NCI-H226 (cell line): ENCODE measurements around the gene EEF1A1.
"Not testable (repeated sequence)": the region's sequence is repeated elsewhere in the genome, so short reads cannot be mapped to it uniquely, and the experiment has no call there.

Experiments used
- DNase-seq: peaks from one replicate; pipeline ENCODE4 v3.0.0-alpha.2; 2015

Gene EEF1A1

GRCh38 chr6:73520688-73521350 is at the start of gene EEF1A1:
Gene EEF1A1, minus strand, starts transcription at chr6:73521032. Its CDS starts 1,006 bp downstream, at chr6:73520026.
- peak; percentile 99 for DNase-seq

- no peak for DNase-seq
These were observed 48.3 kb upstream of the EEF1A1 start for GRCh38 chr6:73569121-73569520.

GRCh38 chr6:73566954-73567591 is 46.2 kb upstream of the EEF1A1 start:
- no peak for DNase-seq

GRCh38 chr6:73566486-73566871 is 45.6 kb upstream of the EEF1A1 start:
- not testable (repeated sequence) for DNase-seq

GRCh38 chr6:73565767-73566485 is 45.1 kb upstream of the EEF1A1 start:
- DNase-seq = no peak

GRCh38 chr6:73564578-73565345 is 43.9 kb upstream of the EEF1A1 start:
- no peak for DNase-seq

- DNase-seq = no peak
These were observed 41.7 kb upstream of the EEF1A1 start for GRCh38 chr6:73562558-73562957.

GRCh38 chr6:73560853-73561407 is 40.1 kb upstream of the EEF1A1 start:
- DNase-seq = no peak

- DNase-seq = no peak
These were observed 39.4 kb upstream of the EEF1A1 start for GRCh38 chr6:73560182-73560732.

- not testable (repeated sequence) for DNase-seq
These were observed 38.6 kb upstream of the EEF1A1 start for GRCh38 chr6:73559399-73559794.

- no peak for DNase-seq
These were observed 38.0 kb upstream of the EEF1A1 start for GRCh38 chr6:73558624-73559398.

GRCh38 chr6:73556836-73557235 is 36.0 kb upstream of the EEF1A1 start:
- no peak for DNase-seq

- not testable (repeated sequence) for DNase-seq
These were observed 34.6 kb upstream of the EEF1A1 start for GRCh38 chr6:73555380-73555949.

- DNase-seq = not testable (repeated sequence)
These were observed 30.3 kb upstream of the EEF1A1 start for GRCh38 chr6:73551115-73551514.

GRCh38 chr6:73548458-73549446 is 27.9 kb upstream of the EEF1A1 start:
- DNase-seq = no peak

- DNase-seq = no peak
These were observed 26.2 kb upstream of the EEF1A1 start for GRCh38 chr6:73547036-73547435.

GRCh38 chr6:73542891-73543290 is 22.1 kb upstream of the EEF1A1 start:
- no peak for DNase-seq

GRCh38 chr6:73542481-73542880 is 21.6 kb upstream of the EEF1A1 start:
- DNase-seq = not testable (repeated sequence)

GRCh38 chr6:73538116-73538779 is 17.4 kb upstream of the EEF1A1 start:
- DNase-seq = no peak

- no peak for DNase-seq
These were observed 16.8 kb upstream of the EEF1A1 start for GRCh38 chr6:73537677-73538076.
